GM19397 (cell line): ENCODE data around the gene SORBS2.

Experiments used
- ATAC-seq: cut with Tn5 transposase; IDR thresholded peaks from one replicate; pipeline ENCODE4 v1.9.1; 2021; ENCODE audit warnings: mild to moderate bottlenecking, moderate library complexity; ENCODE audit not compliant: unreplicated experiment

The SORBS2 gene

DNA sequence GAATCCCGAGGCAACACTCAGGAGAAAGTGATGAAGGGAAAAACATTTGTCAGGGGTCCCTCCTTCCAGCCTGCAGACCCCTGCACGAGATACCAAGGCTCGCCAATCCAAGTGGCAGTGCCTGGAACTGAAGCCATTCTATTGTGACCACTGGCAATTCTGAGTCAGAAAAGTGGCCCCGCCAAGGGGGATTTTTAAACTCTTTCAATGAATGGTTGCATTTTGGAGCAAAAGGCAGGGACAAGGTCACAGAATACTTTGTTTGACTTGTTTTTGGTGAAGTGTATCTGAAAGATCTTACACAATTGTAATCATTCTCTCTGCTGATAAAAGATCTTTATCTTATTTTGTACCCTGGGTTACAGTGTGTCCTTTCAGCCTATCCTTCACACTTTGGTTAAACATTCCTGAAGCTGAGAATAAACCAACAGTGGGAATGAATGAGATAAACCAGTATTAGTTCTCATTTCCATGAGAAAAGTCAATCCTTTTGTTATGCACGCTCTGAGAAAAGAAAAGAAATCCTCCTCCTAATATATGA lies 160.8 kb downstream of the SORBS2 start:
- ATAC-seq = no peak

DNA sequence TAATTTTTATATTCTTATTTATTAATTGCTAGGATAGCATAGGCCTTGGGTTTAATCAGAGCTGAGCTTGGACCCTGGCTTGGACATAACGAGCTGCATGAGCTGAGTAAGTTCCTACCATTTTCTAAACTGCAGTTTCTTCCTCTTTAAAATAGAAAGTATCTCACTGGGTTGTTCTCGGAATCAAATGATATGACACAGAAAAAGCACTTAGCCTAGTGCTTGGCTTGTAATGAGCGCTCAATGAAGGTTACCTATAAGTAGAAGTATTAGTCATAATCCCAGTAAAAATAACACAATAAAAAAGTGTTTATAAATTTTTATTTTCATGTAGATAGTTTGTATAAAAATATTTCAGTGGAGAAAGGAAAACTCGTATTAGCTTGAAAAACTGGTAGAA lies 163.4 kb downstream of the SORBS2 start:
- no peak for ATAC-seq

DNA sequence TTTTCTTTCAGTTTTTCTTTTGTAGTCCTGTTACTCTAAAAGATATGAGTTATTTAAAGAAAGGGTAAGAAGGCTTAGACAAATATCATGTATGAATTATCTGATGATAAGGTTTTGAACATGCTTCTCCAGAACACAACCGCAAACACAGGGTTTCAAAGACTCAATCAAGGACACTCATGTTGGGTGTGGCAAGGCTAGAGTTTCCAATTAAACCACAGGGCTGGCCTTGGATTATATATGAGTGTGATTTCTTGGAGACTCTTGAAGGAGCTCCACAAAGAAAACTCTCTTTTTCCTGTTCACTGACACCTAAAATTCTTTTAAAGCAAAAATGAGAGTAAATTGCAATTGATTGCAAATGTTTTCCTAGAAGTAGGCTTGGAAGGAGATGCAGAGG lies 166.6 kb downstream of the SORBS2 start:
- no peak for ATAC-seq

GRCh38 chr4:185644408-185644807 lies 167.6 kb downstream of the SORBS2 start:
- no peak for ATAC-seq

DNA sequence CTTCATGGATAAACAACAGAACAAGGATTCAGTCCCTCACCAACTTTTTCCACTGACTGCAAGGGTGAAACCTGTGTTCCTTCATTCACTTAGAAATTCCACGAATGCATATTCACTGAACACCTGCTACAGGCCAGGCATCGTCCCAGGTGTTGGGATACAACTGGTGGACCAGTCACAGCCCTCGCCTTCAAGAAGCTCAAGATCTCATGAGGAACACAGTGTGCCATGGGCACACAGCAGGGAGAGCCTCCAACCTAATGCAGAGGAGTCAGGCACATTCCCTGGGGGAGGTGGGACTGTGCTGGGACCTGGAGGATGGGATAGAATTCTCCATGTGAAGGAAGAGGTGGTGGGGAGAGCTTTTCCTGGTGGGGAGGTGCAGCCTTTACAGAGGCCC lies 169.1 kb downstream of the SORBS2 start:
- no peak for ATAC-seq

DNA sequence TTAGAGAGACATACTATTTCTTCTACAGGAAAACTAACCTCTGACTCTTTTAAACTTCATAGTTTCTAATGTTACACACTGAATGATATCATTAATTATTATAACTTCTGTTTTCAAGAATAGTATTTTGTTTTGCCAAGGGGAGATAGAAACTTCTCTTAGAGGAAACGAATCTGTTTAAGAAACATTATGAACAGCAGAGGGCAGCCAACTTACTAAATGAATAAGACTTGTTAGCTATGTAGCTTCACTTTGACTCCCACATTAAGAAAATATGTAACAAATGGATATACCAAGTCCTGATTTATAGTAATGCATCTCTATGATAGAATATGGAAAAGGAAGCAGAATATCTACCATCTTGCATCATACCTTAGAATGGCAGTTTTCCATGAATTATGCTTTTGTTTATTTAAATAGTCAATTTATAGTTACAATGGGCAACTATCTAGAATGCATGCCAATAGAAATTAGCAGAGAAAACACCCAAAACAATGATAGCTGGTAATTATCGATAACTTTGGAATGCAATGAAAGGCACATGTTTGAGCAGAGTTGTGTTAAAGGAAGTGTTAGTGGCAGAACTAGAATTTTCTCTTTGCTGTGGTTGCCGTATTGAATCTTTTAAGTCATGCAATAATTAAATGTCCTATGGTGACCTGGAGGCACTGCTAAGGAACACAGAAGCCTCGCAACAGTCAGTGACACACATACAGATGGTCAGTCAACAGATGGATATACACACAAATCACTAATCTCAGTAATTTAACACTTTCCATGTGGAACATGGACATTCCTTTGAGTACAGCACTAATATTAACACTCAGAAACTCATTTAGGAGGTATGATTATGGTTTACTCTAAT lies 171.0 kb downstream of the SORBS2 start:
- no peak for ATAC-seq

DNA sequence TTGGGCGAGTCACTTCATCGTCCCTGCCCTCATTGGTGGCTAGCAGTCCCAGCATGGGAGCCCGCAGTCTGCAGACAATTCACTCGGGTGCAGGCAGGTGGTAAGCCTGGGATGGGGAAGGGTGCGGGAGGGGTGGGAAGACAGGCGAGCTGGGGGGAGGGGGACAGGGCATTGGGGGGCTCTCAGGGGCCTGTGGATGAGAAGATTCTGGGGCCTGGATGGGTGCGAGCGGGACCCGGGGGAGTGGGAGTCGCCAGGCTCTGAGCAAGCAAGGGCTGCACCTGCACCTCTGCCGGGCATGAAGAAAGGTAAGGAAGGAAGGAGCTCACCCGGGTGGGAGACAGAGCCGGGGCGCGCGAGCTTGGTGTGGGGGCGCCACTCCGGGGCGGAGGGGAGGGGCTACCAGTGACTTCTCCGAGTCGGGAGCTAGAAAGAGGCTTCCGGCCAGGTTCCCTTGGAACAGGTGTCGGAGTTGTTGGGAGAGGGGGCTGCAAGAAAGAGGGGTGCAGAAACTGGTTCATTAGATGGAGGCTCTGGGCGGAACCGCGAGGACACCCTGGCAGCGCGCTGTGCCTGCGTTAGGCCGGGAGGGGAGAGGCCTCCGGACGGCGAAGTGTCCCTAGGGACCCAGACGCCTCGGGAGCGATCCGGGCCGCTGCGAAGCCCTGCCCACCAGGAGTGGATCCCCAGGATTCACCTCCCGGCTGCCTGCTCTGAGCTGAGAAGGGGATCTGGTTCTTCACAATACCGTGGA lies 173.3 kb downstream of the SORBS2 start:
- no peak for ATAC-seq

GRCh38 chr4:185638093-185638492 lies 173.9 kb downstream of the SORBS2 start:
- no peak for ATAC-seq

GRCh38 chr4:185637163-185637875 lies 174.7 kb downstream of the SORBS2 start:
- ATAC-seq = no peak

DNA sequence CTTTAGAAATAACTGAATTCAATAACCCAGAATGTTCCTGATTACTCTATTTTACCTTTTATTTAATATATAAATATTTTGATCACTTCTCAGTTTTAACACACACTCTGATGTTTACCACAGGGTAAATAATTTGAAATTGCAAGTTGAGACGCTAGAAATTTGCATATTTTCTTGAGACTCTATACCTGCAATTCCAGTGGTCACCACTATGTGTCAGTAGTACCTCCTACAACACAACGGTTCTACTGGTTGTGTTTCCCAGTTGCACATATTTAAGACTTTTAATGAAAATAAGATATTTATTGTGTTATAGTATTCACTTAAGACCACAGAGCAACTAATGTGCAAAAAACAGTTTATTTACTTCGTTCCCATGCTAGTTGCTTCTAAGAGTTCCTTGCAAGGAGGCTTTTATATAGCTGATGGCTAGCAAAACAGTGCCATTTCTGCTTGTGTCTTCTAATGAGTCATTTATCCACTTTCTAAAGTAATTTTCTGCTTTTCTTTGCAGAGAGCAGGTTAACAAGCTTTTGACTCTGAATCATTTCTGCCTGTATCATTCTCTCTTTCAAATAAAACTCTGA lies 177.8 kb downstream of the SORBS2 start:
- no peak for ATAC-seq

DNA sequence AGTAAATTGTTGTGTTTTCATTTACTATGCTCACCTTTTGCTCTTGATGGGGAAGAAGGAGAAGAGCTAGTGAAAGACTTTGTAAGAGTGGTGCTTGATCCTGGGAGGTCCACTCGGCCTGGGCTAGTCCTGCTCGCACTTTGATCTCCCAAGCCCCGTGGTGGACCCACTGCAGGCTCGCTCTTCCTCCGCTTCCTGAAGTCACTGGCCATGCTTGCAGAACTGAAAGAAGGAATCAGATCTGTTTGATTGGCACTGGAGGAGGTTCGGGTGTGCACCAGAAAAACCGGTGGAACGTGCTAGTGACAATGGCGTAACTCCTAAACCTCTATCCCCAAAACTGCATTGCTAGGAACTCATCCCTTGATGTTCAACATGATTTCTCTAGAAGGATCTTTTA lies 185.2 kb downstream of the SORBS2 start:
- ATAC-seq = no peak

DNA sequence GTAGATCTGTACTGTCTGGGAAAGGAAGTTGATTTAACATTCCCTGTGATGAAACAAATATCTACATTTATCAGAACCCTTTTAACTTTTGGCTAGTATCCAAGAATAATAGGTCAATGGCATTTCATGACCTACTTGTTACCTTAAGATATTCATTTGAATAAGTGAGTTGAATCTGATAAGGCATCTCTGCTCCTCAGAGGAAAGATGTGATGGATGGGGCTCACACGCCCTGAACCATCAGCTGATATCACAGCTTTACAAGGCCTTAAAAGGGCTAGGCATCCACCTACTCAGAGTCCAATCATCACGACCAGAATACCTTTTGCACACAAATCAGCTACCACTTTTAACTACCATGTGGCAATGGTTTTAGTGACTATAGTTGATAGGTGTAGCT lies 186.5 kb downstream of the SORBS2 start:
- ATAC-seq = no peak

DNA sequence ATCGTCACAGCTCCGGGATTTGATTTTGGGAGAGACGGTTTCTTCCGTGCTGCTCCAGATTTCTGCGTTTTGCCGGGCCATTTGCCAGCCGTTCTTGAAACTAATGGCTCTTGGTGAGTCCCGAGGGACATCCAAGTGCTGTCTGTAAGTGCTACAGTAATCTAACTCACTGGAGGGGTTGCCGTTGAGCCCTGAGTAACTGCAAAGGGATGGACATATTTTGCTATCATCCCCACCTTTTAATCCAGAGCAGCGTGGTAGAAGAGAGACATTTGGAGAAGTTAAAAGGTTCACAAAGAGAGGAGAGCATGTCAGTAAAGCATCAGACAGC lies 187.8 kb downstream of the SORBS2 start:
- no peak for ATAC-seq

DNA sequence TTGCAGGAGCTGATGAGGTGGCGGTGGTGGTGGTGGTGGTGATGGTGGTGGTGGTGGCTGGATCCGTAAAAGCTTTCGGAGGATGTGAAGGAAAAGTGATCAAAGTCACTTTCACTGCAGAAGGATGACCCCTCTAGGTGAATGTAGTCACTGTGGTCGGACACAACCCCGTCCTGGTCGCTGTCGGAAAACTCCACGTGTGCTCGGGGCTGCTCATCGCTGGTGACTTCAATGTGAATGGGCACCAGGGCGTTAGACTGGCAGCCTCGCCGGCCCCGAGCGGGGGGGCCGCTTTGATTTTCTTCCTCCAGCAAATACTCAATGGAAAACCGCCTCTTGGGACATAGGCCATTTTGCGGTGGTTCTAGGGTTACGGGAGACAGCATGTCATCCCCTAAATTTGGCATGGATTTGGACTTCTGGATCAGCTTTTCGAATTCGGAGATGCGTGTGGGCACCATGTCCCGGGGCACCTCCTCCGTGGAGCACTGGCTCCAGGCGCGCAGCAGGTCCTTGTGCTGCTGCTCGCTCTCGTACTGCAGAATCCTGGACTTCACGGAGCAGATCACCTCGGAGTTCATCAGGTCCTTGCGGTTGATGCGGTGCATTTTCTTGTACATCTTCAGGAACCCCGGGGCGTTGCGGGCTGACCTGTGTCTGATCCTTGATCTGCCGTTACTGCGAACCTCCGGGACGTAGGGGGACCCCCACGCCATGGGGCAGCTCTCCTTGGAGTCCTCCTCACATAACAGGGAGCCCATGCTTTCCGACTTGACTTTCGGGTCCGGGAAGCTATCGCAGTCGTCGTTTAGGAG lies 188.3 kb downstream of the SORBS2 start:
- no peak for ATAC-seq

DNA sequence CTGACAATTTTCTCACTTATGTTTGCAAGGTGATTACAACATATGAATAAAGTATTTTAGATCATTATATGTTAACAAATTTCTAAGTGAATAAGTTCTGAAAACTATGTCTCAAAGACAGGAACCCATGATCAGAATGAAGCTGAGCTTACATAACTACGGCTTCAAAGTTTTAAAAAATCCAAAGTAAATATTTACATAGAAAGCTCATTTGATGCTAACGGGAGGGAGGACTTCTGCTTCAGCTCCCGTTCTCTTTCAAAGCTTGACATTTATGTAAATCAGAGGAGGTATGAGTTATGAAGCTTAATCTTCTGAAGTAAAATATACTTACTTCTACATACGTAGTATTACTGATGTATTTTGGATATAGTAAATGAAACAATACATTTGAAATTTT lies 203.8 kb downstream of the SORBS2 start:
- no peak for ATAC-seq

- no peak for ATAC-seq
These were observed 209.6 kb downstream of the SORBS2 start for GRCh38 chr4:185602397-185602796.

DNA sequence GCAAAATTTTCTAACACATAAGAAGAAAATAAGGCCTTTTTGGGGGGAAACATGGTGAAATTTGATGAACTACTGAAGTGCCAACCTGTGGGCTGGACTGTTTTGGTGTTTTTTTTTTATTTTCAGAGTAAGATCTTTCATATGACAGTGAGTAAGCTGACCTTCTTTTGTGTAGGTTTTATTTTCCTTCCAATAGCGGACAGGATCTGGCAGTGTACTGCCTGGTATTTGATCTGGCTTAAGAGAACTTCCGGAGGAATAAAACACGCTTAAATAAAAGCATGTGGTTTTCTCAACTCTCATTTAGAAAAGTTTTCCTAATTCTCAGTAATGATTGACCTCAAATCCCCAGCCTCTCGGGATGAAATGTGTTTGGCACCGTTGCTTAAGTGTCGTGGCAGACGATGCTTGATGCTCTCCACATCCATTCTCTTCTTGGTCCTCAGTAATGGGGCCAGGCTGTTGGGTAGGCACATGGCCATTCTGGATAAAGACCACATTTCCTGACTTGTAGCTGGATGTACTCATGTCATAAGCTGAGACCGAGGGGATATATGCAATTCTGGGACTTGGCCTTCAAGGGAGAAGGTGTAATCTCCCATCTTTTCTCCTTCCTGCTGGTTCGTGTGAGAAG lies 211.1 kb downstream of the SORBS2 start:
- ATAC-seq = no peak

GRCh38 chr4:185599553-185600243 lies 212.3 kb downstream of the SORBS2 start:
- no peak for ATAC-seq

DNA sequence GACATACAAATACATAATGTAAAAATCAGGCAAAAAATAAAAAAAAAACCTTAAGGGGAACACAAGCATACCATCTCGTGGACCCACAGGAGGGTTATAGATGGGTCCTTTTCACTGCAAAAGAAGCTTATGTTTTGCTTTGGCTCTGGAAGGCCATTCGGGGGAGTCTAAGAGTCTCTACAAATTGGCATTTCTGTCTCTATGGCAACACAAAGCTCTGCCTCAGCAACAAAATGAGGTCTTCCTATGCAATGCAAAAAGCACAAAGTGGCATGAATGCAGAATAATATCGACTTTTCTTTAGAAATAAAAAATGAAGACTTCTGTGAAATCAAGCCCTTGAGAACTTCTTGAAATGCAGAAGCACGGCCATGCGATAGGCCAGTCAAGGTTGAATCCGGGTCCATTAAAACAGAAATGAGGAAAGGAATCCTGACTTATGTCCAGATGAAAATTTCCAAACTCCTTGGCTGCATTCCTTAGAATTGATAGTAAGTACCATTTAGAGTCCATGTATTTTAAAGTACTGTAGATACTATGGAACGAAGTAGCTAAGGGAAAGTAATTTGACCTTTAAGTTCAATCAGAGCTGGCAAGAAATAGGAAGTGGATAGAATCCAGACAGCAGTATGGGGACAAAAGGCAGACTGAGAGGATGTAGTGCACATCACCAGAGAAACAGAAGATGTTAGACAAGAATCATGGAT lies 213.0 kb downstream of the SORBS2 start:
- no peak for ATAC-seq
